Brain microvascular endothelial cell (primary cell): ENCODE data around the gene TBPL2.
A peak's percentile ranks its signal among the peaks of the same experiment; 100 is the strongest.
"Not testable (repeated sequence)": the region's sequence is repeated elsewhere in the genome, so short reads cannot be mapped to it uniquely, and the experiment has no call there.

ENCODE experiments used
- DNase-seq: peaks from one replicate; pipeline ENCODE4 v3.0.0-alpha.2; 2020
- H3K27ac ChIP-seq: fragments of 250-450 bp; sonication (Bioruptor Pico); 2 replicates; pipeline ENCODE4 v1.5.1; 2020; ENCODE audit warnings: mild to moderate bottlenecking, moderate library complexity
- H3K27me3 ChIP-seq: fragments of 250-450 bp; sonication (Bioruptor Pico); replicated peaks from 2 replicates; pipeline ENCODE4 v1.5.1; 2020; ENCODE audit warnings: mild to moderate bottlenecking
- H3K36me3 ChIP-seq: fragments of 250-450 bp; sonication (Bioruptor Pico); replicated peaks from 2 replicates; pipeline ENCODE4 v1.5.1; 2020; ENCODE audit warnings: mild to moderate bottlenecking
- H3K4me3 ChIP-seq: 2 replicates; pipeline ENCODE4 v1.5.1; 2011; ENCODE audit warnings: low read depth, mild to moderate bottlenecking, control low read depth, low read length, moderate library complexity
- in situ Hi-C: cut with HindIII; loops from 2 replicates; pipeline ENCODE4 v1.10.0; 2017; ENCODE audit warnings: low sequenced_read_pairs, low pct_ligation_motif_present
- TF ChIP-seq, protein P1 (sequence below): IDR thresholded peaks from 2 replicates; pipeline ENCODE4 v1.5.1; 2011; ENCODE audit warnings: low read depth, mild to moderate bottlenecking, moderate library complexity, low read length, control low read depth, inconsistent platforms; ENCODE audit errors: missing control alignments

Gene TBPL2

DNA sequence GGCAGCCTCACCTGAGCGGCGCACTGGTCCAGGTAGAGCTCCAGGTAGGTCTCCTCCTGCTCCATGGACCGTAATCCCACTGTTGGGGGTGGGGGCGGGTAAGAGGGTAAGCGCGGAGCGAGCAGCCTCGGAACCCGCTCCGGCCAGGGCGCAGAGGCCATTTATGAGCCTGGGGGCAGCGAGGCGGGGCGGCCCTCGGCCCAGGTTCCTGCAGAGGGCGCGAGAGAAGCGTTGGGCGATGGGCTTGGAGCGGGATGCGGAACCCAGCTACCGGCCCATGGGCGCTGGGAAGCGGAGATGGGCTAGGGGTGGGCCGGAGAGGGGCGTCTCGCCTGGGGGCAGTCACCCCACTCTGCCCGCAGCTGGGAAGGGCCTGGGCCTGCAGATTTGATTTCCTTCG is at the start of gene TBPL2:
Gene TBPL2 (minus strand): TSS at position 232 of the 400 bp plus-strand sequence. CDS start 167 bp downstream, at position 65.
- Histone ChIP-seq H3K4me3 (no peak within 1 kb of the TSS), H3K27ac (no peak within 1 kb of the TSS), H3K27me3 (no peaks in the 10 kb centered on the region), H3K36me3 (no peaks in the 10 kb centered on the region)
- in situ Hi-C loops, result loop anchor here (25.0 kb wide), 1 partner anchor 1047 kb away; no protein-coding TSS in a partner anchor
- DNase-seq, result no peak
- TF ChIP-seq, protein P1, sequence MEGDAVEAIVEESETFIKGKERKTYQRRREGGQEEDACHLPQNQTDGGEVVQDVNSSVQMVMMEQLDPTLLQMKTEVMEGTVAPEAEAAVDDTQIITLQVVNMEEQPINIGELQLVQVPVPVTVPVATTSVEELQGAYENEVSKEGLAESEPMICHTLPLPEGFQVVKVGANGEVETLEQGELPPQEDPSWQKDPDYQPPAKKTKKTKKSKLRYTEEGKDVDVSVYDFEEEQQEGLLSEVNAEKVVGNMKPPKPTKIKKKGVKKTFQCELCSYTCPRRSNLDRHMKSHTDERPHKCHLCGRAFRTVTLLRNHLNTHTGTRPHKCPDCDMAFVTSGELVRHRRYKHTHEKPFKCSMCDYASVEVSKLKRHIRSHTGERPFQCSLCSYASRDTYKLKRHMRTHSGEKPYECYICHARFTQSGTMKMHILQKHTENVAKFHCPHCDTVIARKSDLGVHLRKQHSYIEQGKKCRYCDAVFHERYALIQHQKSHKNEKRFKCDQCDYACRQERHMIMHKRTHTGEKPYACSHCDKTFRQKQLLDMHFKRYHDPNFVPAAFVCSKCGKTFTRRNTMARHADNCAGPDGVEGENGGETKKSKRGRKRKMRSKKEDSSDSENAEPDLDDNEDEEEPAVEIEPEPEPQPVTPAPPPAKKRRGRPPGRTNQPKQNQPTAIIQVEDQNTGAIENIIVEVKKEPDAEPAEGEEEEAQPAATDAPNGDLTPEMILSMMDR, result peak; percentile 33

DNA sequence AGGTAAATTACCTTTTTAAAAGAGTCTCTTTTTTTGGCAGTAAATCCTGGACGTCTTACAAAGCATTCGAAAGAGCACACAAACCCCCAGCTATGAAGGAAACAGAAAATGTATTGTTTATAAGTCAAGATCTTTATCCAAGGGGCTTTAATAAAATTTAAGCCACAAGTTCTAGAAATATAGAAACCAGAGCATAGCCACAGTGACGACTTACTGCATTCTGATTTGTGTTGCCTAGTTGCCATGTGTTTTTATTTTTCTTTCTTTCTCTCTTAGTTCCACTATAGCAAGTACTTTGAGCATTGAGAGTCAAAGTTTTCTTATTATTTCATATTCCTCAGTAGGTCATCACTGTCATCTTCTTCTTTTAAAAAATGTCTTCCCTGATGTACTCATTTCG is 47.8 kb upstream of the TBPL2 start:
- DNase-seq, result no peak
- Histone ChIP-seq H3K36me3 (no peaks in the 10 kb centered on the region), H3K4me3 (no peak overlapping the region), H3K27ac (no peak overlapping the region), H3K27me3 (no peaks in the 10 kb centered on the region)
- TF ChIP-seq, protein P1, result no peak
- in situ Hi-C loops, result no loop called here

DNA sequence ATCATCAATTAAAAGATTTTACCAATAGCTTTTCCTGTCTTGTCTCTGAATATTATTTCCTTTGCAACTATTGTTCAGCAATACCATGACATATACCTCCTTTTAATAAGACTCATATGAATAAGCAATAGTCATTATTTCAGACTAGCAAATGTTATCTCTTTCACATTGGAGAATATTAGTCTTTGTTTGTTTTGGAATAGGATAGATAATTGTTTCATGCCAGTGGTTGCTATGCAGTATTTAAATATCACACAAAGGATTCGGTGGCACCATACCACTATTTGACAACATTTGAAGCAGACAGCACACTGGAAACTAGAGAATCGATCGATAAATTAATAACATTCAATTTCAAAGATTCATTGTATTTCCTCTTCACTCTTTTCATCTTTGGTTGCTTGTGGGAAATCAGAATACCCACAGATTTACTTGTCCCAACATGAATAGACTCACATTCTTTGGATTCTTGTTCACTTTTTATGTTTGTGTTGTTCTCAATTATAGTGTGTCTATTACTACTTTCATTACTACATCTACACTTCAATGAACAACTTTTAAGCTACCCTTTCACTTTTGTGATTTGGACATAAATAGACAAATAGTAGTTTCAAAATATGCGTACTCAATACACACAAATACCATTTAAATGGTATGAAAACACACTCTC is 42.7 kb upstream of the TBPL2 start:
- H3K27ac ChIP-seq, result no peak overlapping the region
- TF ChIP-seq, protein P1, result no peak
- in situ Hi-C loops, result no loop called here
- no peak overlapping the region for H3K4me3 ChIP-seq
- H3K36me3 ChIP-seq, result no peaks in the 10 kb centered on the region
- H3K27me3 ChIP-seq, result no peaks in the 10 kb centered on the region
- no peak for DNase-seq

DNA sequence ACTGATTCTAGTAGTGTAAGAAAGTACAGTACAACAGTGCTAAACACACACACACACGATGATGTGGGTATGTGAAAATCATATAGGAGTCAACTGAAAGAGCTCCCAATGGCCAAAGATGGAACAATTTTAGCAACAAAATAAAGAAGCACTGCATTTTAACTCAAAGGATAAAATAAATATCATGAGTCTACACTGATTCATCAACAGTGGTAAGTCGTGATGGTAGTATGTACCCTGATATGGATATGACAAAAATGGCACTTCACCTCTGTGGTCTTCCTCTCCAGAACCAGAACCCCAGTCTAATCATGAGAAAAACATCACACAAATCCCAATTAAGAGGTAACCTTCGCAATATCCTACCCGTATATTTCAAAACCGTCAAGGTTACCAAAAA is 41.4 kb upstream of the TBPL2 start:
- in situ Hi-C loops, result no loop called here
- Histone ChIP-seq H3K36me3 (no peaks in the 10 kb centered on the region), H3K4me3 (no peak overlapping the region), H3K27ac (no peak overlapping the region), H3K27me3 (no peaks in the 10 kb centered on the region)
- TF ChIP-seq, protein P1, result no peak
- no peak for DNase-seq

DNA sequence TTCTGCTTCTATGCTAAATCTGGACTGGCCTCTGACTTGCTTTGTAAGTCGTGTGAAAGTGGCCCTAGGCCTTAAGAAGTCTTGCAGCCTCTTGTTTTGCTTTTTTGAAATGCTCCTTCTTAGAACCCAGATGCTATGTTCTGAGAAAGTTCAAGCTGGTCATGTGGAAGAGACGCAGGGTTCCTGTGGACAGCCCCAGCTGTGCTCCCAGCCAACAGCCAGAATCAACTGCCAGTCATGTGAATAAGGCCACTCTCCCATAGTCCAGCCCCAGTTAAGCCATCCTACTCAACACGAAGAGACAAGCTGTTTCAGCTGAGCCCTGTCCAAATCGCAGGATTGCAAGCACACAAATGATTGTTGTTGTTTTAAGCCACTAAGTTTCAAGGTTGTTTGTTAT is 37.3 kb upstream of the TBPL2 start:
- Histone ChIP-seq H3K36me3 (no peaks in the 10 kb centered on the region), H3K27me3 (no peaks in the 10 kb centered on the region), H3K27ac (no peak overlapping the region), H3K4me3 (no peak overlapping the region)
- in situ Hi-C loops, result no loop called here
- no peak for DNase-seq
- TF ChIP-seq, protein P1, result no peak

DNA sequence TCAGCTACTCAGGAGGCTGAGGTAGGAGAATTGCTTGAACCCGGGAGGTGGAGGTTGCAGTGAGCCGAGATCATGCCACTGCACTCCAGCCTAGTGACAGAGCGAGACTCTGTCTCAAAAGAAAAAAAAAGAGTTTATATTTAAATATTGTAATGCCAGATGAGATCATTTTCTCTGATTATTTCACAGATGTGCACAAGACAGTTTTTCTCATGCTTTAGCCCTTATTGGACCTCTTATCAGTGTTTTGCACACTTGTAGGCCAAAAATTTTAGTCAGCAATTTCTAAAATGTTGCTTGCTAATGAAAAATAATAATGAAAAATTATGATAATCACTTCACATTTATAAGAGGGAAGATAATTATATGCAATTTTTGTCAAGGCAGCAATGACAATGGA is 36.0 kb upstream of the TBPL2 start:
- in situ Hi-C loops, H3K27me3 ChIP-seq, H3K36me3 ChIP-seq, DNase-seq, H3K4me3 ChIP-seq, H3K27ac ChIP-seq: not testable (repeated sequence)
